Smooth muscle cell (in vitro differentiated cells): ENCODE data around the gene BIRC7. TPM values are rescaled to one million over a fixed set of nuclear protein-coding genes. Genes with fewer than 3 reads are reported as not detected.

ENCODE experiments used
- DNase-seq: peaks from one replicate; lab custom pipeline; 2025; ENCODE audit not compliant: unreplicated experiment; lab: John Stamatoyannopoulos, UW
- H2AFZ ChIP-seq: fragments of 200-600 bp; sonication (generic); 2 replicates; pipeline ENCODE4 v1.6.0; 2016; ENCODE audit warnings: antibody characterized with exemption, low read depth, mild to moderate bottlenecking
- H3F3A ChIP-seq: fragments of 200-600 bp; sonication (generic); 2 replicates; pipeline ENCODE4 v1.6.0; 2017; ENCODE audit warnings: antibody characterized with exemption, low read depth
- H3K27ac ChIP-seq: fragments of 200-600 bp; sonication (generic); 2 replicates; pipeline ENCODE4 v1.5.1; 2016; ENCODE audit warnings: low read depth, mild to moderate bottlenecking
- H3K27me3 ChIP-seq: fragments of 200-600 bp; sonication (generic); 2 replicates; pipeline ENCODE4 v1.6.1; 2016; ENCODE audit warnings: low read depth, mild to moderate bottlenecking
- H3K36me3 ChIP-seq: fragments of 200-600 bp; sonication (generic); 2 replicates; pipeline ENCODE4 v1.5.1; 2016; ENCODE audit warnings: low read depth
- H3K4me1 ChIP-seq: fragments of 200-600 bp; sonication (generic); 2 replicates; pipeline ENCODE4 v1.5.1; 2016; ENCODE audit warnings: low read depth
- H3K4me2 ChIP-seq: fragments of 200-600 bp; sonication (generic); 2 replicates; pipeline ENCODE4 v1.6.0; 2016; ENCODE audit warnings: mild to moderate bottlenecking
- H3K4me3 ChIP-seq: fragments of 200-600 bp; sonication (generic); 2 replicates; pipeline ENCODE4 v1.5.1; 2016; ENCODE audit warnings: mild to moderate bottlenecking
- H3K79me2 ChIP-seq: fragments of 200-600 bp; sonication (generic); 2 replicates; pipeline ENCODE4 v1.6.0; 2016; ENCODE audit warnings: low read depth, mild to moderate bottlenecking
- H3K9ac ChIP-seq: fragments of 200-600 bp; sonication (generic); 2 replicates; pipeline ENCODE4 v1.6.0; 2016; ENCODE audit warnings: low read depth
- H3K9me3 ChIP-seq: fragments of 200-600 bp; sonication (generic); replicated peaks from 2 replicates; pipeline ENCODE4 v1.5.1; 2016; ENCODE audit warnings: low read depth
- H4K20me1 ChIP-seq: fragments of 200-600 bp; sonication (generic); 2 replicates; pipeline ENCODE4 v1.6.0; 2016; ENCODE audit warnings: low read depth
- WGBS: methylation state at CpG from one replicate; pipeline ENCODE4 v1.1.7; 2016; ENCODE audit warnings: low lambda C conversion rate; 5-methylcytosine and 5-hydroxymethylcytosine counted together
- polyA plus RNA-seq: library from polyadenylated mRNA; unstranded; fragments of >200 nt; fragmentation: Nextera tagmentation; extraction: Ambion mirVana; gene quantifications from 2 replicates; pipeline ENCODE4 v1.2.1, GENCODE V29; 2016
- total RNA-seq: library from RNA; depleted of rRNA; stranded (reverse); fragments of >200 nt; gene quantifications from 2 replicates; pipeline ENCODE4 v1.2.3, GENCODE V29; 2014
- TF ChIP-seq, protein P1 (sequence below): fragments of 200-600 bp; sonication (generic); IDR thresholded peaks from 2 replicates; pipeline ENCODE4 v1.5.1; 2017; ENCODE audit warnings: borderline replicate concordance, mild to moderate bottlenecking, antibody characterized with exemption; ENCODE audit not compliant: insufficient read depth, poor library complexity, severe bottlenecking

The BIRC7 gene
- total and polyA plus RNA-seq, 2 experiments from 2014 or later, result 5.8 to 10.9 TPM

DNA sequence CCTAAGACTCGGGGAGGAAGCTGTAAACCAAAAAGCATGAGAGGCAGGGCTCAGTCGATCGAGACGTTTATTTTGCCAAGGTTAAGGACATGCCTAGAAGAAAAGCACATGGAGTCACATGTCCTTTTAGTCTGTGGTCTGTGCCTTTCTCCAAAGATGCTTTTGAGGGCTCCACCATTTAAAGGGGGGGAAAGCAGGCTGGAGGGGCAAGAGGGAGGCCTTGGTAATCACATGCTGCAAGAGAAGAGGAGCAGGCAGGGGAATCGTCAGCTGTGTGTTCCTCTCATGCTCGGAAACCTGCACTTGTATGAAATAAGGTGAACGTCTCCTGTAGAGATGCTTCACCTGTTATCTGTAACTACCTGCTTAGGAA is 10.6 kb upstream of the BIRC7 start:
- H3F3A ChIP-seq, result peaks cover 5% of the 10 kb centered on the region
- 83% methylated on average over 7 of the region's 7 CpGs for WGBS
- H3K4me2 ChIP-seq, result peak overlapping the region; percentile 22
- H3K9ac ChIP-seq, result no peak overlapping the region
- H3K27me3 ChIP-seq, result no peaks in the 10 kb centered on the region
- no peak overlapping the region for H3K4me3 ChIP-seq
- DNase-seq, result no peak
- H3K79me2 ChIP-seq, result no peaks in the 10 kb centered on the region
- peaks cover 1% of the 10 kb centered on the region for H3K4me1 ChIP-seq
- no peaks in the 10 kb centered on the region for H3K9me3 ChIP-seq
- H4K20me1 ChIP-seq, result no peaks in the 10 kb centered on the region
- TF ChIP-seq, protein P1, sequence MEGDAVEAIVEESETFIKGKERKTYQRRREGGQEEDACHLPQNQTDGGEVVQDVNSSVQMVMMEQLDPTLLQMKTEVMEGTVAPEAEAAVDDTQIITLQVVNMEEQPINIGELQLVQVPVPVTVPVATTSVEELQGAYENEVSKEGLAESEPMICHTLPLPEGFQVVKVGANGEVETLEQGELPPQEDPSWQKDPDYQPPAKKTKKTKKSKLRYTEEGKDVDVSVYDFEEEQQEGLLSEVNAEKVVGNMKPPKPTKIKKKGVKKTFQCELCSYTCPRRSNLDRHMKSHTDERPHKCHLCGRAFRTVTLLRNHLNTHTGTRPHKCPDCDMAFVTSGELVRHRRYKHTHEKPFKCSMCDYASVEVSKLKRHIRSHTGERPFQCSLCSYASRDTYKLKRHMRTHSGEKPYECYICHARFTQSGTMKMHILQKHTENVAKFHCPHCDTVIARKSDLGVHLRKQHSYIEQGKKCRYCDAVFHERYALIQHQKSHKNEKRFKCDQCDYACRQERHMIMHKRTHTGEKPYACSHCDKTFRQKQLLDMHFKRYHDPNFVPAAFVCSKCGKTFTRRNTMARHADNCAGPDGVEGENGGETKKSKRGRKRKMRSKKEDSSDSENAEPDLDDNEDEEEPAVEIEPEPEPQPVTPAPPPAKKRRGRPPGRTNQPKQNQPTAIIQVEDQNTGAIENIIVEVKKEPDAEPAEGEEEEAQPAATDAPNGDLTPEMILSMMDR, result no peak
- H2AFZ ChIP-seq, result no peak overlapping the region
- no peaks in the 10 kb centered on the region for H3K36me3 ChIP-seq
- H3K27ac ChIP-seq, result no peak overlapping the region

DNA sequence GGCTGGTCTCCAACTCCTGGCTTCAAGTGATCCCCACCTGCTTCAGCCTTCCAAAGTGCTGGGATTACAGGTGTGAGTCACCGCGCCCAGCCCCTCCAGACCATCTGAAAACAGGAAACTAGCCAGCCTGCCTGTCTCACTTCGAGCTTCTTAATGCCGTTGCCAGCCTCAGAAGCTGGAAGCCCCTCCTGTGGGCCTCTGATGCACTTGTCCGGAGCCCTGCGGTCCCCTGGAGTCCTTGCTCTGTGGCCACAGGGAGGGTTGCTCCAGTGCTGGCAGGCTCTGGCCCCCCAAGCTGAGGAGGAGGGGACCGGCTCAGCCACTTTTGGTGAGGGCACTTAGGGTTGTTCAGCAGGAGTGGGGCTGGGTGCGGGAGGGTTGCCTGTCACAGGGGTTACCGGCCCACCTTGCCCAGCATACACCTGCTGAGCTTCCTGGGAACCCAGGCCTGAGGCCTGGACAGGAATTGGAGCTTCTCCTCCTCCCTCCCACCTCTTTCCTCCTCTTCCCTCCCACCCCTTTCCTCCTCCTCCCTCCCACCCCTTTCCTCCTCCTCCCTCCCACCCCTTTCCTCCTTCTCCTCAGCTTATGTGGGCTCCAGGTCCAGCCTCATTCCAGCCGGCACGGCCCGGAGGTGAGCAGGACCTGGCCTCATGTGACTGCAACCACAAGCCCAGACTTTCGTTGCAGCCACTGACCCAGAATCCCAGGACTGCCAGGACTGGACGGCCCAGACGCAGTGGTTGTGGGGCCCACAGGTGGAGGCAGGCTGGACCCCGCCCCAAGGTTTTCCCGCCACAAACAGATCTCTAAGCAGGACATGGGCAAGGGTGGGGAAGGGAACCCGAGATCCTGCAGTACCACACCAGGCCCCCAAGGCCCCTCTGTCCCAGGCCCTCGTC is 9.4 kb upstream of the BIRC7 start:
- WGBS, result 64% methylated on average over 19 of the region's 19 CpGs
- Histone ChIP-seq H2AFZ (no peak overlapping the region), H4K20me1 (no peaks in the 10 kb centered on the region), H3K9me3 (no peaks in the 10 kb centered on the region), H3K79me2 (no peaks in the 10 kb centered on the region), H3K4me1 (peaks cover 10% of the 10 kb centered on the region), H3K4me3 (no peak overlapping the region), H3K36me3 (no peaks in the 10 kb centered on the region), H3F3A (peaks cover 6% of the 10 kb centered on the region), H3K27me3 (no peaks in the 10 kb centered on the region), H3K9ac (no peak overlapping the region), H3K27ac (peak overlapping the region; percentile 28), H3K4me2 (no peak overlapping the region)
- TF ChIP-seq, protein P1, result no peak
- DNase-seq, result no peak

DNA sequence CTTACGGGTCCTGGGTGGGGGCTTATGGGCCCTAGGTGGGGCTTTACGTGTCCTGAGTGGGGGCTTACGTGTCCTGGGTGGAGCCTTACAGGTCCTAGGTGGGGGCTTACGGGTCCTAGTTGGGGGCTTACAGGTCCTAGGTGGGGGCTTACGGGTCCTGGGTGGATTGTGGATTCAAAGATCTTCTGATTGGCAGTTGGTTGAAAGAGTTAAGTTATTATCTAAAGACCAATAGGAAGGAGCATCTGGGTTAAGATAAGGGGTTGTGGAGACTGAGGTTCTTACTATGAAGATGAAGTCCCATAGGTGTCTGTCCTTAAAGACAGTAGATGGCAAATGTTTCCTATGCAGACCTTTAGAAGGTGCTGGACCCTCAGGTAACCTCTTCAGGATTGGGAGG is 8.4 kb upstream of the BIRC7 start:
- H3K4me2 ChIP-seq, result no peak overlapping the region
- WGBS, result 98% methylated on average over 5 of the region's 5 CpGs
- TF ChIP-seq, protein P1, result no peak
- no peaks in the 10 kb centered on the region for H3K27me3 ChIP-seq
- no peaks in the 10 kb centered on the region for H3K36me3 ChIP-seq
- H3K79me2 ChIP-seq, result no peaks in the 10 kb centered on the region
- no peak overlapping the region for H3K27ac ChIP-seq
- peaks cover 11% of the 10 kb centered on the region for H3F3A ChIP-seq
- H3K9me3 ChIP-seq, result no peaks in the 10 kb centered on the region
- no peak overlapping the region for H2AFZ ChIP-seq
- H3K4me3 ChIP-seq, result no peak overlapping the region
- no peak for DNase-seq
- H4K20me1 ChIP-seq, result no peaks in the 10 kb centered on the region
- H3K9ac ChIP-seq, result no peak overlapping the region
- H3K4me1 ChIP-seq, result peaks cover 18% of the 10 kb centered on the region

DNA sequence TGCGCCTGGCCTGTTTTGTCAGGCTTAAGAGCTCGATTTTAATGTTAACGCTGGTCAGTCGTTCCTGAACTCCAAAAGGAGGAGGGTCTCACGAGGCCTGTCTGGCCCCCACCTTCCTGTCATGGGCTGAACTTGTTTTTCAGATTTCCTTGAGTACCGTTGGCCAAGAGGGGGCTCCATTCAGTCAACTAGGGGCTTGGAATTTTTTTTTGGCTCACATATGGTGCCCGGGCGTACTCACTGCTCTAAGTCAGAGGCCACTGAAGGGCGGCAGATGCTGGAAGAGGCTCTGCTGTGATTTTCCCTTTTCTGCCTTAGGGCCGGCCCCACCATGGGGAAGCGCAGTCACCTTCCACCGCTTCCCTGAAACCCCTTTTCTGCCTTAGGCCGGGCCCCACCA is 6.9 kb upstream of the BIRC7 start:
- no peak for DNase-seq
- H3K4me3 ChIP-seq, result no peak overlapping the region
- TF ChIP-seq, protein P1, result no peak
- no peaks in the 10 kb centered on the region for H3K9me3 ChIP-seq
- H3K4me1 ChIP-seq, result peaks cover 29% of the 10 kb centered on the region
- no peak overlapping the region for H2AFZ ChIP-seq
- H4K20me1 ChIP-seq, result no peaks in the 10 kb centered on the region
- no peak overlapping the region for H3K9ac ChIP-seq
- H3F3A ChIP-seq, result peaks cover 18% of the 10 kb centered on the region
- H3K27ac ChIP-seq, result no peak overlapping the region
- WGBS, result 82% methylated on average over 13 of the region's 13 CpGs
- no peak overlapping the region for H3K4me2 ChIP-seq
- H3K79me2 ChIP-seq, result no peaks in the 10 kb centered on the region
- no peaks in the 10 kb centered on the region for H3K27me3 ChIP-seq
- H3K36me3 ChIP-seq, result no peaks in the 10 kb centered on the region
